Suprapubic skin (tissue), 3 donors: ENCODE data around the gene HSPA14.

Experiments
- CTCF ChIP-seq, 2 donors: fragments of 200-600 bp in 1 of 2; fragments of 450-650 bp in 1 of 2; sonication (generic) in 1 of 2; IDR thresholded peaks; one replicate each; pipeline ENCODE4 v1.5.1; 2016 to 2019; ENCODE audit warnings: antibody characterized with exemption in 2 of 2, mild to moderate bottlenecking in 1 of 2, moderate library complexity in 1 of 2
- EP300 ChIP-seq: sonication (generic); formaldehyde crosslinking; IDR thresholded peaks from one replicate; pipeline ENCODE4 v1.6.1; 2017; ENCODE audit warnings: antibody characterized with exemption
- POLR2A ChIP-seq, 2 donors: fragments of 450-650 bp; IDR thresholded peaks; one replicate each; pipeline ENCODE4 v1.6.1; 2017; ENCODE audit warnings: antibody characterized with exemption in 2 of 2, mild to moderate bottlenecking in 2 of 2, moderate library complexity in 2 of 2

GRCh38 chr10:14904864-14905263 lies 66.8 kb downstream of the HSPA14 start:
- TF ChIP-seq CTCF (IDR thresholded peaks at IDR 0.05) (no peak), POLR2A (IDR thresholded peaks at IDR 0.05) (no peak), EP300 (no peak)
